Measurements from ENCODE around the gene PDGFRB. TPM values are rescaled to one million over a fixed set of nuclear protein-coding genes. Genes with fewer than 3 reads are reported as not detected.

PDGFRB gene
- polyA plus RNA-seq, 1 experiment = 118 TPM

DNA sequence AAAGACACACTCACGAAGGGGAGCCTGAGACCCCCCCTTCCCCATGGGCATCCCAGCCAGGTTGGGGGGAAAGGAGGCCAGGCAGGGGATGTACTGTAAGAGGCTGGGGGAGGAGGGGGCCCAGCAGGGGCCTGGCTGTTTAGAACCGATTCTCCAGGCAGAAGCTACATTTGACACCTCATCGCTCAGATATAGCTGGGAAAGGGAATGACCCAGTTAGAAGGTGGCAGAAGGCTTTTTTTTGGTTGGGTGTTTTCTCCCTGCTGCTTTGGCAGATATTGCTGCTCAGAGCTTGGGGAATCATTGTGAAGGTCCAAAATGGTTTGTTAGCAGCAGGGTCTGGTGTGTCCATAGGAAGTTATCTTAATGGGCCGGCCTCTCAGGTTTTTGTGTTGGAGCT is 16.9 kb upstream of the PDGFRB start:
- H3K27me3 ChIP-seq (ENCODE audit: control insufficient read depth, insufficient read depth, low read length) = peaks cover 16% of the 10 kb centered on the region
- no peak overlapping the region for H3K27ac ChIP-seq (ENCODE audit: low read depth, low read length)
- TF ChIP-seq, protein P1, sequence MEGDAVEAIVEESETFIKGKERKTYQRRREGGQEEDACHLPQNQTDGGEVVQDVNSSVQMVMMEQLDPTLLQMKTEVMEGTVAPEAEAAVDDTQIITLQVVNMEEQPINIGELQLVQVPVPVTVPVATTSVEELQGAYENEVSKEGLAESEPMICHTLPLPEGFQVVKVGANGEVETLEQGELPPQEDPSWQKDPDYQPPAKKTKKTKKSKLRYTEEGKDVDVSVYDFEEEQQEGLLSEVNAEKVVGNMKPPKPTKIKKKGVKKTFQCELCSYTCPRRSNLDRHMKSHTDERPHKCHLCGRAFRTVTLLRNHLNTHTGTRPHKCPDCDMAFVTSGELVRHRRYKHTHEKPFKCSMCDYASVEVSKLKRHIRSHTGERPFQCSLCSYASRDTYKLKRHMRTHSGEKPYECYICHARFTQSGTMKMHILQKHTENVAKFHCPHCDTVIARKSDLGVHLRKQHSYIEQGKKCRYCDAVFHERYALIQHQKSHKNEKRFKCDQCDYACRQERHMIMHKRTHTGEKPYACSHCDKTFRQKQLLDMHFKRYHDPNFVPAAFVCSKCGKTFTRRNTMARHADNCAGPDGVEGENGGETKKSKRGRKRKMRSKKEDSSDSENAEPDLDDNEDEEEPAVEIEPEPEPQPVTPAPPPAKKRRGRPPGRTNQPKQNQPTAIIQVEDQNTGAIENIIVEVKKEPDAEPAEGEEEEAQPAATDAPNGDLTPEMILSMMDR (IDR thresholded peaks at IDR 0.05; ENCODE audit: low read depth, low read length) = no peak
- H3K4me3 ChIP-seq (ENCODE audit: low read depth, low read length) = no peak overlapping the region
- H3K9me3 ChIP-seq (ENCODE audit: control insufficient read depth, insufficient read depth, low read length) = no peaks in the 10 kb centered on the region
- CTCF ChIA-PET = interaction anchor here (1.2 to 1.7 kb wide), 2 partner anchors 10 to 43 kb away, joined by 6 to 10 read pairs; no protein-coding TSS in a partner anchor
- POLR2A ChIA-PET = no interaction called here
- DNase-seq (ENCODE audit: low read depth, low spot score) = no peak

DNA sequence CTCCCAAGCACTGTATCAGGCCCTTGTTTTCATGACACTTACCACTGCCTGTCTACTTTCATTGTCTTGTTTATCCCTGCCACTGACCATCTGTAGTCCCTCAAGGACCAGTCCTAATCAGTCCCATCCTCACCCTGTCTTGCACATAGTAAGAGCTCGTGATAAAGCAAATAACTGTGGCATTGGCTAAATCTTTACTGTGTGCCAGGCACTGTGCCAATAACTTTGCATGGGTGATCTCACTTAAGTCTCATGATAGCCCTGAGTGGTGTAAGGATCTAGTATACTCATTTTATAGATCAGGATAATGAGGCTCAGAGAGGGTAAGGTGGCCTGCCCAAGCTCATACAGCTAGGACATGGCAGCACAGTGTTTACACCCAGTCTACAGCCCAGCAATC is 16.5 kb upstream of the PDGFRB start:
- CTCF ChIA-PET = interaction anchor here (1.2 to 1.7 kb wide), 2 partner anchors 10 to 42 kb away, joined by 6 to 10 read pairs; no protein-coding TSS in a partner anchor
- Histone ChIP-seq H3K27ac (ENCODE audit: low read depth, low read length) (no peak overlapping the region), H3K27me3 (ENCODE audit: control insufficient read depth, insufficient read depth, low read length) (peaks cover 16% of the 10 kb centered on the region), H3K4me3 (ENCODE audit: low read depth, low read length) (no peak overlapping the region), H3K9me3 (ENCODE audit: control insufficient read depth, insufficient read depth, low read length) (no peaks in the 10 kb centered on the region)
- POLR2A ChIA-PET = no interaction called here
- peak; percentile 42 for DNase-seq (ENCODE audit: low read depth, low spot score)
- TF ChIP-seq, protein P1 (IDR thresholded peaks at IDR 0.05; ENCODE audit: low read depth, low read length) = no peak

DNA sequence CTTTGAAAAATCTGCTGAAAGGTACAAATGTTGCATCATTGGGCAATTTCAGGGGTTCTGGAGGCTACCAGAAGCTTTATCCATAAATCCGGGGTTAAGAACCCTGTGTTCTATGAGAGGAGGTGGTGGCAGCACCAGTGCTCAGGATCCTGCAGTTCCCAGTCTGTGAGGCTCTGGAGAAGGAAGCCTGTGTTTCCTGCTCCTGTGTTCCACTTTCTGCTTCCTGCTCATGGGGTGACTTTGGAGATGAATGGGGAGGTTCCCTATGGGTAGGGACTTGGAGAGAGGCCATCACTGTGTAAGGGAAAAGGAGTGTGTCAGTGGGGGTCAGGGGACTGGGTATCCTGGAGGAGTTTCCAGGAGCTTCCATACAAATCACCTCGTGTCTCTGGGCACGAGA is 13.2 kb upstream of the PDGFRB start:
- no peak for DNase-seq (ENCODE audit: low read depth, low spot score)
- Histone ChIP-seq H3K4me3 (ENCODE audit: low read depth, low read length) (no peak overlapping the region), H3K27me3 (ENCODE audit: control insufficient read depth, insufficient read depth, low read length) (peaks cover 16% of the 10 kb centered on the region), H3K27ac (ENCODE audit: low read depth, low read length) (no peak overlapping the region), H3K9me3 (ENCODE audit: control insufficient read depth, insufficient read depth, low read length) (no peaks in the 10 kb centered on the region)
- TF ChIP-seq, protein P1 (IDR thresholded peaks at IDR 0.05; ENCODE audit: low read depth, low read length) = no peak
- ChIA-PET POLR2A (no interaction called here), CTCF (interaction anchor here (1.4 kb wide), 1 partner anchor 50 kb away, joined by 4 read pairs; no protein-coding TSS in a partner anchor)

DNA sequence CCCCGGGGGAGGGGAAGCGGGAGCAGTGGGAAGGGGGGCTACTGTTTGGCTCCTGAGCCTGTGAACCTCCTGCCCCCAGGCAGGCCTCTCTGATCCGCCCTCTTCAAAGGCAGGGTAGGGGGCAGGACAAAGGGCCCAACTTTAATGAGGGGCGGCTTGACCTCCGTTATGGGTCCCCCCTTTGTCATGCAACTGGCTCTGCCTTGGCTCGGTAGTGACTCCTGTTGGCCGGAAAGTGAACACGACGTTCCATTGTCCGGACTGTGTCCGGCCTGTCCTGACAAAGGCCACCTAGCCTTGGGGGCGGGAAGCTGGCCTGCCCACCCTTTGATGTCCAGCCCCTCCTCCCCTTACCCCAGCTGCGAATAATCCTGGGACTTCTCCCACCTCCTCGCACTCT is 12.3 kb upstream of the PDGFRB start:
- no peaks in the 10 kb centered on the region for H3K9me3 ChIP-seq (ENCODE audit: control insufficient read depth, insufficient read depth, low read length)
- CTCF ChIA-PET = interaction anchor here (0.7 kb wide), 1 partner anchor 183 kb away, joined by 3 read pairs; no protein-coding TSS in a partner anchor
- TF ChIP-seq, protein P1 (IDR thresholded peaks at IDR 0.05; ENCODE audit: low read depth, low read length) = no peak
- peaks cover 15% of the 10 kb centered on the region for H3K27me3 ChIP-seq (ENCODE audit: control insufficient read depth, insufficient read depth, low read length)
- POLR2A ChIA-PET = no interaction called here
- no peak for DNase-seq (ENCODE audit: low read depth, low spot score)
- H3K27ac ChIP-seq (ENCODE audit: low read depth, low read length) = no peak overlapping the region
- no peak overlapping the region for H3K4me3 ChIP-seq (ENCODE audit: low read depth, low read length)

DNA sequence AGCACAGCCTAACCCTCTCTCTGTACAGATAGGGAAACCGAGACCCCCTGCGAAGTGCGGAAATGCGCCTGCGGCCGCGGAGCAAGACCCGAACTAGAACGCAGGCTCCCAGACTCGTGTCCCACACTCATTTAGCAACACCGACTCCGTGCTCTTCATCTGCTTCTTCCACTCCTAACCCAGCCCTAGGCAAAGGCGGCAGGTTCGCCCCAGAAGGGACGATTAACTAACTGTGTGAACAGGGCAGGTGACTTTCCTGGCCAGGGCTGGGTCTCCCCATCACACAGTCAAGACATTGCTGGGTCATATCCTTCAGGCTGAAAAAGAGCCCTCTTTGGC is 11.8 kb upstream of the PDGFRB start:
- no peak overlapping the region for H3K27ac ChIP-seq (ENCODE audit: low read depth, low read length)
- ChIA-PET CTCF (no interaction called here), POLR2A (no interaction called here)
- TF ChIP-seq, protein P1 (IDR thresholded peaks at IDR 0.05; ENCODE audit: low read depth, low read length) = no peak
- H3K27me3 ChIP-seq (ENCODE audit: control insufficient read depth, insufficient read depth, low read length) = peaks cover 14% of the 10 kb centered on the region
- no peak overlapping the region for H3K4me3 ChIP-seq (ENCODE audit: low read depth, low read length)
- no peaks in the 10 kb centered on the region for H3K9me3 ChIP-seq (ENCODE audit: control insufficient read depth, insufficient read depth, low read length)
- DNase-seq (ENCODE audit: low read depth, low spot score) = no peak

Data from AG04450 (cell line).